SK-N-SH (cell line): Measurements from ENCODE around the gene MAMDC2.

ENCODE experiments used
- EZH2phosphoT487 ChIP-seq: fragments of 200-600 bp; sonication (generic); IDR thresholded peaks from 2 replicates; pipeline ENCODE4 v1.6.1; 2017; ENCODE audit warnings: low read depth, mixed run types, mild to moderate bottlenecking, antibody characterized with exemption, moderate library complexity, borderline replicate concordance
- FOXM1 ChIP-seq: IDR thresholded peaks from 2 replicates; pipeline ENCODE4 v1.4.0; 2012; ENCODE audit warnings: low read depth, mild to moderate bottlenecking
- NRF1 ChIP-seq: IDR thresholded peaks from 2 replicates; pipeline ENCODE4 v1.6.1; 2012; ENCODE audit warnings: low read depth, mild to moderate bottlenecking, low read length
- POLR2AphosphoS5 ChIP-seq: IDR thresholded peaks from 2 replicates; pipeline ENCODE4 v1.6.1; 2012; ENCODE audit warnings: low read depth, low read length
- RCOR1 ChIP-seq: fragments of 150-350 bp; IDR thresholded peaks from 2 replicates; pipeline ENCODE4 v1.6.1; 2017; ENCODE audit warnings: antibody characterized with exemption, low read length
- REST ChIP-seq: IDR thresholded peaks from 2 replicates; pipeline ENCODE4 v1.6.1; 2012; ENCODE audit warnings: mild to moderate bottlenecking, low read depth, low read length, moderate library complexity
- SIN3A ChIP-seq: IDR thresholded peaks from 2 replicates; pipeline ENCODE4 v1.6.1; 2012; ENCODE audit warnings: low read depth, mild to moderate bottlenecking, low read length, moderate library complexity, borderline replicate concordance
- USF1 ChIP-seq: IDR thresholded peaks from 2 replicates; pipeline ENCODE4 v1.4.0; 2012; ENCODE audit warnings: low read depth, borderline replicate concordance
- TF ChIP-seq, protein P1 (sequence below): fragments of 200-600 bp; sonication (generic); IDR thresholded peaks from 2 replicates; pipeline ENCODE4 v1.6.1; 2017; ENCODE audit warnings: antibody characterized with exemption, mild to moderate bottlenecking, moderate library complexity
- TF ChIP-seq, protein P2 (sequence below): fragments of 150-350 bp; IDR thresholded peaks from 2 replicates; pipeline ENCODE4 v1.6.1; 2017; ENCODE audit warnings: antibody characterized with exemption, low read length, low read depth, borderline replicate concordance

GRCh38 chr9:70108181-70108580 is 64.5 kb downstream of the MAMDC2 start:
- TF ChIP-seq RCOR1 = no peak
- no peak for TF ChIP-seq FOXM1
- no peak for TF ChIP-seq NRF1
- TF ChIP-seq EZH2phosphoT487 = no peak
- TF ChIP-seq REST = no peak
- TF ChIP-seq, protein P1, sequence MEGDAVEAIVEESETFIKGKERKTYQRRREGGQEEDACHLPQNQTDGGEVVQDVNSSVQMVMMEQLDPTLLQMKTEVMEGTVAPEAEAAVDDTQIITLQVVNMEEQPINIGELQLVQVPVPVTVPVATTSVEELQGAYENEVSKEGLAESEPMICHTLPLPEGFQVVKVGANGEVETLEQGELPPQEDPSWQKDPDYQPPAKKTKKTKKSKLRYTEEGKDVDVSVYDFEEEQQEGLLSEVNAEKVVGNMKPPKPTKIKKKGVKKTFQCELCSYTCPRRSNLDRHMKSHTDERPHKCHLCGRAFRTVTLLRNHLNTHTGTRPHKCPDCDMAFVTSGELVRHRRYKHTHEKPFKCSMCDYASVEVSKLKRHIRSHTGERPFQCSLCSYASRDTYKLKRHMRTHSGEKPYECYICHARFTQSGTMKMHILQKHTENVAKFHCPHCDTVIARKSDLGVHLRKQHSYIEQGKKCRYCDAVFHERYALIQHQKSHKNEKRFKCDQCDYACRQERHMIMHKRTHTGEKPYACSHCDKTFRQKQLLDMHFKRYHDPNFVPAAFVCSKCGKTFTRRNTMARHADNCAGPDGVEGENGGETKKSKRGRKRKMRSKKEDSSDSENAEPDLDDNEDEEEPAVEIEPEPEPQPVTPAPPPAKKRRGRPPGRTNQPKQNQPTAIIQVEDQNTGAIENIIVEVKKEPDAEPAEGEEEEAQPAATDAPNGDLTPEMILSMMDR = no peak
- TF ChIP-seq SIN3A = no peak
- no peak for TF ChIP-seq POLR2AphosphoS5
- TF ChIP-seq, protein P2, sequence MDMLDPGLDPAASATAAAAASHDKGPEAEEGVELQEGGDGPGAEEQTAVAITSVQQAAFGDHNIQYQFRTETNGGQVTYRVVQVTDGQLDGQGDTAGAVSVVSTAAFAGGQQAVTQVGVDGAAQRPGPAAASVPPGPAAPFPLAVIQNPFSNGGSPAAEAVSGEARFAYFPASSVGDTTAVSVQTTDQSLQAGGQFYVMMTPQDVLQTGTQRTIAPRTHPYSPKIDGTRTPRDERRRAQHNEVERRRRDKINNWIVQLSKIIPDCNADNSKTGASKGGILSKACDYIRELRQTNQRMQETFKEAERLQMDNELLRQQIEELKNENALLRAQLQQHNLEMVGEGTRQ = no peak
- TF ChIP-seq USF1 = no peak
